Measurements from ENCODE around the gene RELN.

The RELN gene

GRCh38 chr7:103989785-103990767 is 618 bp upstream of the RELN start:
- TF ChIP-seq POLR2AphosphoS5 (IDR thresholded peaks at IDR 0.05; ENCODE audit: low read depth, low read length) (no peak), FOXP2 (optimal IDR thresholded peaks at IDR 0.05; ENCODE audit: borderline replicate concordance, extremely low read depth, extremely low read length, insufficient read depth) (no peak), SIN3A (IDR thresholded peaks at IDR 0.05; ENCODE audit: borderline replicate concordance, insufficient read depth, low read length) (no peak), REST (IDR thresholded peaks at IDR 0.05; ENCODE audit: insufficient read depth in 1 of 2, low read depth in 2 of 2, low read length in 2 of 2) (no peak), TAF1 (IDR thresholded peaks at IDR 0.05; ENCODE audit: borderline replicate concordance, insufficient read depth, low read length) (no peak)

GRCh38 chr7:103988468-103989199 is 824 bp downstream of the RELN start:
- TF ChIP-seq POLR2AphosphoS5 (IDR thresholded peaks at IDR 0.05; ENCODE audit: low read depth, low read length) = no peak
- no peak for TF ChIP-seq REST (IDR thresholded peaks at IDR 0.05; ENCODE audit: insufficient read depth in 1 of 2, low read depth in 2 of 2, low read length in 2 of 2)
- no peak for TF ChIP-seq TAF1 (IDR thresholded peaks at IDR 0.05; ENCODE audit: borderline replicate concordance, insufficient read depth, low read length)
- TF ChIP-seq SIN3A (IDR thresholded peaks at IDR 0.05; ENCODE audit: borderline replicate concordance, insufficient read depth, low read length) = no peak
- TF ChIP-seq FOXP2 (optimal IDR thresholded peaks at IDR 0.05; ENCODE audit: borderline replicate concordance, extremely low read depth, extremely low read length, insufficient read depth) = no peak

DNA sequence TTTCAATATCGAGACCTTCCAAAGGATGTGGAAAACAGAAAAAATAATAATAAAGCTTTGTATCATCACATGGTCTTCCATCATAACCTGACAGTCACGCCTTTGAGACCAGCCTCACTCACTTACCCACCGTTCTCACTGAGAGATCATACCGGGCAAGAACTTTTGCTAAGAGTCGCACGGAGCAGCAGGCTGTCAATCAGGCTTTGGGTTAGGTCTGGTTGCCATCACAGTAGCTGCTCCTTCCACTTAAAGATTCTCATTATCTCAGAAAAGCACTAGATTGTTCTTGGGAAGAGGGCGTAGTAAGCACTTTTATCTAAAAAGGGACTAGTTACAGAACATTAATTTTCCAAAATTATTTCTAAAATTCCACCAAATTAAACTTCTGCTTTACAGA is 2.0 kb downstream of the RELN start:
- TF ChIP-seq REST (IDR thresholded peaks at IDR 0.05; ENCODE audit: insufficient read depth in 1 of 2, low read depth in 2 of 2, low read length in 2 of 2) = no peak
- TF ChIP-seq POLR2AphosphoS5 (IDR thresholded peaks at IDR 0.05; ENCODE audit: low read depth, low read length) = no peak
- TF ChIP-seq FOXP2 (optimal IDR thresholded peaks at IDR 0.05; ENCODE audit: borderline replicate concordance, extremely low read depth, extremely low read length, insufficient read depth) = no peak
- no peak for TF ChIP-seq TAF1 (IDR thresholded peaks at IDR 0.05; ENCODE audit: borderline replicate concordance, insufficient read depth, low read length)
- no peak for TF ChIP-seq SIN3A (IDR thresholded peaks at IDR 0.05; ENCODE audit: borderline replicate concordance, insufficient read depth, low read length)

DNA sequence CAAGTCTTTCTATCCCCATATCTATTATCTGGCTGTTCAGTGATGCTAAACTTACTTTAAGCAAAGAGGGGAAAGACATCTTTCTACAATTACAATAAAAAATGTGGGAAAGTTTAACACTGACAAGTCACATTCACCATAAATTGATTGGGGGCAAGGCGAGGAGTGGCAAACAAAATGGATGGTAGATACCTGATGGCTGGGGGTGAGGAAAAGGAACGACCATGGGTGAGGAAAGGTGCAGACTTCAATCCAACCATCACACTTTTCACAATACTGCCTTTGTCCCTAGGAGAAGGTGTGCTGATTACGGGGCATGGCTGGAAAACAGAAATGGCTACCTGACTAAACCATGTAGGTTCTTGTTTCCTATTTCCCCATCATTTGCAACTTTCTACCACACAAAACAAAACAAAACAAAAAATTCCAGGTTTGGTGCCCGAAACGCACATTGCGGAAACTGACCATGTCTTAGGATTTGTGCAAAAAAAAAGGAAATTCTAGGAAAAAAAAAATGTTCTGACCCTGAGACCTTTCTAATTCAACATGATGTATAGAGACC is 3.8 kb downstream of the RELN start:
- TF ChIP-seq FOXP2 (optimal IDR thresholded peaks at IDR 0.05; ENCODE audit: borderline replicate concordance, extremely low read depth, extremely low read length, insufficient read depth) = no peak
- no peak for TF ChIP-seq REST (IDR thresholded peaks at IDR 0.05; ENCODE audit: insufficient read depth in 1 of 2, low read depth in 2 of 2, low read length in 2 of 2)
- TF ChIP-seq TAF1 (IDR thresholded peaks at IDR 0.05; ENCODE audit: borderline replicate concordance, insufficient read depth, low read length) = no peak
- no peak for TF ChIP-seq SIN3A (IDR thresholded peaks at IDR 0.05; ENCODE audit: borderline replicate concordance, insufficient read depth, low read length)
- TF ChIP-seq POLR2AphosphoS5 (IDR thresholded peaks at IDR 0.05; ENCODE audit: low read depth, low read length) = no peak

Data from PFSK-1 (cell line).